HG03196 (cell line): ENCODE measurements around the gene VPREB1.
"Not testable (repeated sequence)": the region's sequence is repeated elsewhere in the genome, so short reads cannot be mapped to it uniquely, and the experiment has no call there.

Experiments
- ATAC-seq: cut with Tn5 transposase; IDR thresholded peaks from one replicate; pipeline ENCODE4 v1.9.1; 2021; ENCODE audit not compliant: unreplicated experiment

The VPREB1 gene

DNA sequence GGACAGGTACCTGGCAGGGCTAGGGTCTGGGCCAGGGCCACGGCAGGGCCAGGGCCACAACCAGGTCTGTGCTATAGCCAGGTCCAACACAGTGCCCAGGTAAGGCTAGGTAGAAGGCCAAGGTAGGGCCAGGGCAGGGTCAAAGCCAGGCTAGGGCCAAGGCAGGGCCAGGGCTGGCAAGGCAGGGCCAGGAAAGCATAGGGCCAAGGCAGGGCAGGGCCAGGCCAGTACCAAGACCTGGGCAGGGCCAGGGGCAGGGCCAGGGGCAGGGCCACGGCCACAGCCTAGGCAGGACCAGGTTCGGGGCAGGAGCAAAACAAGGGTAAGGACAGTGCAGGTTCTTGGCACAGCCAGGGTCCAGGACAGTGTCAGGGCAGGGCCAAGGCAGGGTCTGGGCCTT lies 48.1 kb downstream of the VPREB1 start:
- ATAC-seq: not testable (repeated sequence)

DNA sequence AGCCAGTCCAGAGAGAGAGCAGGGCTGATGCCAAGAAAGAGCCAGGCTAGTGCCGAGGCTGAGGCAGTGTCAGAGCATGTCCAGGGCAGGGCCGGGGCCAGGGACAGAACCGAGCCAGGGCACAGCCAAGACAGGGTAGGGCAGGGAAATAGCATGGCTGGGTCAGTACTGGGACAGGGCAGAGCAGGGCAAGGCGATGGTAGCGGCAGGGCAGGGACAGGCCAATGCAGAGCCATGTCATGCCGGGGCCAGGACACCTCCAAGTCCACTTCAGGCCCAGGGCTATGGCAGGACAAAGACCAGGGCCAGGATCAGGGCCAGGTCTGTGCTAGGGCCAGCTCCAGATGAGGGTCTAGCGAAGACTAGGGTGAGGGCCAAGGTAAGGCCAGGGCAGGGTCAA lies 48.9 kb downstream of the VPREB1 start:
- not testable (repeated sequence) for ATAC-seq

DNA sequence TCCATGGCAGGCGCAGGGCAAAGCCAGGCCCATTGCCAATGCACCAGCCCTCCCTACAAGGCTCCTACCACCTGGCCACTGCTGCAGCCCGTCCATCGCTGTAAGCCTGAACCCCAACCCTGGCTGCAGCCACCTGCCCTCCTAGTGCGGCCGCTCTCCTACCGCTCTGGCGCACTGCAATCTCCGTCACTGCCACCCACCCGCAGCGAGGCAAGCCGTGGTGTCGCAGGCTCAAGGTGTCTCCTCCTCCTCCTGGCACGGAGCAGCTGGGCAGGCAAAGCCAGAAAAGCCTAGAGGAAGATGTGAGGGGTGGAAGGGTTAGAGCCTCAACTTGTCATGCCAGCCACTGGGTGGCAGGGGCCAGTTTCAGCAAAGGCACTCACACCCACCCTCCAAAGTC lies 50.1 kb downstream of the VPREB1 start:
- not testable (repeated sequence) for ATAC-seq
